HFFc6 (cell line): Measurements from ENCODE around the gene TUBGCP4. TPM values are rescaled to one million over a fixed set of nuclear protein-coding genes. Genes with fewer than 3 reads are reported as not detected.

ENCODE experiments used
- DNase-seq: peaks from one replicate; pipeline ENCODE4 v3.0.0-alpha.2; 2018
- H3K27ac Mint-ChIP-seq: 2 replicates; pipeline ENCODE4 v1.8.0; 2020; ENCODE audit warnings: mild to moderate bottlenecking, mixed read lengths
- H3K27me3 Mint-ChIP-seq: 2 replicates; pipeline ENCODE4 v1.8.0; 2021; ENCODE audit warnings: mild to moderate bottlenecking, moderate library complexity, mixed read lengths; ENCODE audit not compliant: insufficient read depth
- H3K36me3 Mint-ChIP-seq: 2 replicates; pipeline ENCODE4 v1.8.0; 2021; ENCODE audit warnings: low read depth, mixed read lengths
- H3K4me1 Mint-ChIP-seq: 2 replicates; pipeline ENCODE4 v1.8.0; 2020; ENCODE audit warnings: low read depth, mixed read lengths
- H3K4me3 Mint-ChIP-seq: 2 replicates; pipeline ENCODE4 v1.8.0; 2020; ENCODE audit warnings: mild to moderate bottlenecking, moderate library complexity, mixed read lengths
- H3K9me3 Mint-ChIP-seq: 2 replicates; pipeline ENCODE4 v1.8.0; 2020; ENCODE audit warnings: mild to moderate bottlenecking, mixed read lengths
- total RNA-seq, 6 experiments: library from RNA; stranded (reverse); fragmentation: NEBNext Ultra II Directional; extraction: Animal tissue kit (Norgen Biotek cat#: 25700); gene quantifications; 2 replicates in 1 of 6; 3 replicates in 5 of 6; pipeline ENCODE4 v1.2.3, GENCODE V29; 2021
- TF ChIP-seq, protein P1 (sequence below): fragments of 200-600 bp; sonication (generic); IDR thresholded peaks from 2 replicates; pipeline ENCODE4 v1.5.0; 2021; ENCODE audit warnings: antibody characterized with exemption, mild to moderate bottlenecking

The TUBGCP4 gene
- total RNA-seq, 6 experiments from 2014 or later: 16.1 to 22.2 (median 18.7) TPM

- TF ChIP-seq, protein P1, sequence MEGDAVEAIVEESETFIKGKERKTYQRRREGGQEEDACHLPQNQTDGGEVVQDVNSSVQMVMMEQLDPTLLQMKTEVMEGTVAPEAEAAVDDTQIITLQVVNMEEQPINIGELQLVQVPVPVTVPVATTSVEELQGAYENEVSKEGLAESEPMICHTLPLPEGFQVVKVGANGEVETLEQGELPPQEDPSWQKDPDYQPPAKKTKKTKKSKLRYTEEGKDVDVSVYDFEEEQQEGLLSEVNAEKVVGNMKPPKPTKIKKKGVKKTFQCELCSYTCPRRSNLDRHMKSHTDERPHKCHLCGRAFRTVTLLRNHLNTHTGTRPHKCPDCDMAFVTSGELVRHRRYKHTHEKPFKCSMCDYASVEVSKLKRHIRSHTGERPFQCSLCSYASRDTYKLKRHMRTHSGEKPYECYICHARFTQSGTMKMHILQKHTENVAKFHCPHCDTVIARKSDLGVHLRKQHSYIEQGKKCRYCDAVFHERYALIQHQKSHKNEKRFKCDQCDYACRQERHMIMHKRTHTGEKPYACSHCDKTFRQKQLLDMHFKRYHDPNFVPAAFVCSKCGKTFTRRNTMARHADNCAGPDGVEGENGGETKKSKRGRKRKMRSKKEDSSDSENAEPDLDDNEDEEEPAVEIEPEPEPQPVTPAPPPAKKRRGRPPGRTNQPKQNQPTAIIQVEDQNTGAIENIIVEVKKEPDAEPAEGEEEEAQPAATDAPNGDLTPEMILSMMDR: no peak
- no peak for DNase-seq
- Mint-ChIP-seq H3K27me3 (no peaks in the 10 kb centered on the region), H3K36me3 (peaks cover 57% of the 10 kb centered on the region), H3K27ac (peak overlapping the region; percentile 47), H3K9me3 (no peaks in the 10 kb centered on the region), H3K4me1 (peaks cover 29% of the 10 kb centered on the region), H3K4me3 (no peak overlapping the region)
Observed at GRCh38 chr15:43414196-43414595, 43.3 kb downstream of the TUBGCP4 start.

- Mint-ChIP-seq H3K27me3 (no peaks in the 10 kb centered on the region), H3K4me1 (peaks cover 9% of the 10 kb centered on the region), H3K9me3 (no peaks in the 10 kb centered on the region), H3K36me3 (peaks cover 19% of the 10 kb centered on the region), H3K27ac (no peak overlapping the region), H3K4me3 (no peak overlapping the region)
- TF ChIP-seq, protein P1: no peak
- DNase-seq: no peak
Observed at GRCh38 chr15:43420435-43420834, 49.5 kb downstream of the TUBGCP4 start.

DNA sequence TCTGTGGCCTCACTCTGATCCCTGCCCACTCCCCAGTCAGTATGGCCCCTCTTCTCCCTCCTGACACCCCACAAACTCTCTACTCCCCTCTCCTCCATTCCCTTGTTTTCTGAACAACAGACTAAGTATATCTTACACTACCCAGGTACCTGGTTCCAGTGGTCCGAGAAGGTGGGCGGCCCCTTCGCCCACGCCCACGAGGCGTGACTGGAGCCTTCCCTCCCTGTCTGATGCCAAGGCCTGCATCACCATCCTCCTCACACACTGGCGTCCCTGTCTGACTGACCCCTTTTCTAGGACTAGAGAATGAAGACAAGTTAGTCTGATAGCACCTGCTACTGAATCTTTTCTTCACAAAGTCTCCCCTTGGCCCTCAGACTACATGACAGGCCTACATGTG lies 50.0 kb downstream of the TUBGCP4 start:
- Mint-ChIP-seq H3K9me3 (no peaks in the 10 kb centered on the region), H3K27ac (no peak overlapping the region), H3K4me1 (peaks cover 9% of the 10 kb centered on the region), H3K4me3 (no peak overlapping the region), H3K27me3 (no peaks in the 10 kb centered on the region), H3K36me3 (peaks cover 14% of the 10 kb centered on the region)
- TF ChIP-seq, protein P1: no peak
- DNase-seq: no peak

GRCh38 chr15:43423793-43424192 lies 52.9 kb downstream of the TUBGCP4 start:
- no peaks in the 10 kb centered on the region for H3K27me3 Mint-ChIP-seq
- H3K27ac Mint-ChIP-seq: peak overlapping the region; percentile 2; the same call in 1 of the 2 replicates
- H3K9me3 Mint-ChIP-seq: no peaks in the 10 kb centered on the region
- H3K4me1 Mint-ChIP-seq: peaks cover 9% of the 10 kb centered on the region
- H3K36me3 Mint-ChIP-seq: peaks cover 17% of the 10 kb centered on the region
- H3K4me3 Mint-ChIP-seq: no peak overlapping the region
- DNase-seq: no peak
- TF ChIP-seq, protein P1: no peak

DNA sequence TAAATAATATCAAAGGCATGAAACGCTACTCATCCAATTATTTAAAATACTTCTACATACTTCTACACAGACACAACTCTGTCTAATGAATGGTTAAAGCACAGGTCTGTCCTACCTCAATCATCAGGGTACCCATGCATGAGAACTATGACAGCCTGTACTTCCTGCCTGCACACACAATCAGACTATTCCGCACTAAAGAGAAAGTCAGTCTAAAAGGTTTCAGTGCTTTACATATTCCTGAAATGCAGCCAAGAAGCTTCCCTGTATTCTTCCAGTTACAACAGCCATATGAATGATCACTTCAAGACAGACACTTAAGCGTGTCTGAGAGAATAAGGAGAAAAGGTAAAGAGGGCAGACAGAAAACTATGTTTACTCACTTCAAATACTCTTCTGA lies 58.8 kb downstream of the TUBGCP4 start:
- H3K36me3 Mint-ChIP-seq: peaks cover 19% of the 10 kb centered on the region
- H3K4me1 Mint-ChIP-seq: no peaks in the 10 kb centered on the region
- no peak overlapping the region for H3K4me3 Mint-ChIP-seq
- no peak overlapping the region for H3K27ac Mint-ChIP-seq
- no peaks in the 10 kb centered on the region for H3K9me3 Mint-ChIP-seq
- no peaks in the 10 kb centered on the region for H3K27me3 Mint-ChIP-seq
- DNase-seq: no peak
- TF ChIP-seq, protein P1: no peak

DNA sequence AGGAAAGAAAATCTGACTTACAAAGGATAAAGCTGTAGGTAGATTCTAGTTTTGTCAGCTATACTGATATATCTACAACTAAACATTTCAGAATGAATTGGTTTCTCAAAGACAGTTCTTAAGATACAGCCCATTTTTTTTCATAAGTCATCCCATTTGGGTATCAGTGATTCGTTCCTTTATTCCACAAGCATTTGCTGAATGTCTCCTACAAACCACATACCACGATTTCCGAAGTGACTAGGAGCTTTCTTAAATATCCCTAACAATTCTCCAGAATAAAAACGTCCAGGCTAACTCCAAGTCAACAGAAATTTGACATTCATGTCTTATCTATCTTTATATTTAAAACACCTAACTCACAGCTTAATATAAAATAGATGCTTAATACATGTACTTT lies 62.3 kb downstream of the TUBGCP4 start:
- H3K4me1 Mint-ChIP-seq: no peaks in the 10 kb centered on the region
- H3K4me3 Mint-ChIP-seq: no peak overlapping the region
- no peaks in the 10 kb centered on the region for H3K27me3 Mint-ChIP-seq
- DNase-seq: peak; percentile 6
- TF ChIP-seq, protein P1: no peak
- no peak overlapping the region for H3K27ac Mint-ChIP-seq
- H3K36me3 Mint-ChIP-seq: peaks cover 15% of the 10 kb centered on the region
- no peaks in the 10 kb centered on the region for H3K9me3 Mint-ChIP-seq
